IMR-90 (cell line): ENCODE data around the gene AUNIP. TPM values are rescaled to one million over a fixed set of nuclear protein-coding genes. Genes with fewer than 3 reads are reported as not detected.

ENCODE experiments used
- ATAC-seq: fragments of 200-7000 bp; cut with Tn5 transposase; 2 replicates; pipeline ENCODE4 v1.9.1; 2020; ENCODE audit warnings: low read depth, mild to moderate bottlenecking, moderate library complexity
- BruUV-seq: library from RNA; stranded (reverse); fragments of 400-500 nt; replicated peaks from 2 replicates; lab custom pipeline; 2021; lab: Mats Ljungman, UMichigan
- CTCF ChIA-PET: fragments of 300-600 bp; formaldehyde crosslinking; extraction: SDS; loops from one replicate; lab custom pipeline; 2021; ENCODE audit warnings: antibody characterized with exemption; lab: Yijun Ruan, JAX
- POLR2A ChIA-PET: fragments of 300-600 bp; sonication (Branson Sonifier 250); formaldehyde crosslinking; loops from one replicate; lab custom pipeline; 2022; ENCODE audit warnings: antibody characterized with exemption; ENCODE audit not compliant: unreplicated experiment; lab: Charles Lee
- DNase-seq: peaks from one replicate; pipeline ENCODE4 v3.0.0; 2013
- H2AFZ ChIP-seq: replicated peaks from 2 replicates; pipeline ENCODE3; 2013; ENCODE audit warnings: low read length, mild to moderate bottlenecking; ENCODE audit not compliant: poor library complexity
- H2AK5ac ChIP-seq: 2 replicates; pipeline ENCODE4 v1.6.1; 2013; ENCODE audit warnings: low read depth, low read length, inconsistent platforms
- H2AK9ac ChIP-seq: replicated peaks from 2 replicates; pipeline ENCODE3; 2013; ENCODE audit warnings: mild to moderate bottlenecking, low read depth, low read length, moderate library complexity; ENCODE audit not compliant: poor library complexity
- H2BK120ac ChIP-seq: 2 replicates; pipeline ENCODE4 v1.6.1; 2013; ENCODE audit warnings: low read depth, low read length, inconsistent platforms
- H2BK15ac ChIP-seq: 3 replicates; pipeline ENCODE4 v1.6.1; 2013; ENCODE audit warnings: low read depth, low read length, inconsistent platforms
- H2BK20ac ChIP-seq: 2 replicates; pipeline ENCODE4 v1.6.1; 2013; ENCODE audit warnings: low read depth, mild to moderate bottlenecking, inconsistent platforms, low read length, moderate library complexity
- H2BK5ac ChIP-seq: 2 replicates; pipeline ENCODE4 v1.6.1; 2013; ENCODE audit warnings: mild to moderate bottlenecking, low read depth, low read length, inconsistent platforms; ENCODE audit not compliant: poor library complexity, severe bottlenecking
- H3K14ac ChIP-seq: replicated peaks from 2 replicates; pipeline ENCODE4 v1.6.1; 2013; ENCODE audit warnings: low read depth, low read length, inconsistent platforms
- H3K18ac ChIP-seq: 2 replicates; pipeline ENCODE4 v1.6.1; 2013; ENCODE audit warnings: low read depth, low read length, control low read depth
- H3K23ac ChIP-seq: 2 replicates; pipeline ENCODE4 v1.6.1; 2013; ENCODE audit warnings: low read depth, low read length, inconsistent platforms
- H3K27ac ChIP-seq: 2 replicates; pipeline ENCODE4 v1.5.1; 2013; ENCODE audit warnings: mild to moderate bottlenecking, control low read depth, low read length; ENCODE audit not compliant: insufficient read depth
- H3K27me3 ChIP-seq: 2 replicates; pipeline ENCODE4 v1.6.1; 2013; ENCODE audit warnings: low read length; ENCODE audit not compliant: control insufficient read depth, insufficient read depth
- H3K36me3 ChIP-seq: 2 replicates; pipeline ENCODE4 v1.6.1; 2013; ENCODE audit warnings: low read length, mixed read lengths; ENCODE audit not compliant: control insufficient read depth, insufficient read depth
- H3K4ac ChIP-seq: 2 replicates; pipeline ENCODE4 v1.6.1; 2013; ENCODE audit warnings: low read depth, low read length, inconsistent platforms
- H3K4me1 ChIP-seq: 2 replicates; pipeline ENCODE4 v1.6.1; 2013; ENCODE audit warnings: low read length, mixed read lengths; ENCODE audit not compliant: control insufficient read depth, insufficient read depth
- H3K4me2 ChIP-seq: 2 replicates; pipeline ENCODE4 v1.6.1; 2013; ENCODE audit warnings: low read depth, mild to moderate bottlenecking, control low read depth, low read length, moderate library complexity
- H3K4me3 ChIP-seq: 2 replicates; pipeline ENCODE4 v1.5.1; 2013; ENCODE audit warnings: low read depth, mild to moderate bottlenecking, control low read depth, low read length, moderate library complexity; ENCODE audit not compliant: insufficient read depth
- H3K56ac ChIP-seq: 2 replicates; pipeline ENCODE4 v1.6.1; 2013; ENCODE audit warnings: low read length, inconsistent platforms; ENCODE audit not compliant: insufficient read depth; ENCODE audit errors: extremely low read depth
- H3K79me1 ChIP-seq, 2 experiments: 2 replicates each; pipeline ENCODE4 v1.6.1; 2013; ENCODE audit warnings: low read length in 2 of 2, inconsistent platforms in 1 of 2, low read depth in 1 of 2
- H3K9ac ChIP-seq: 2 replicates; pipeline ENCODE4 v1.6.1; 2013; ENCODE audit warnings: low read depth, low read length, control low read depth
- H3K9me1 ChIP-seq: 2 replicates; pipeline ENCODE4 v1.6.1; 2013; ENCODE audit warnings: low read length, inconsistent platforms; ENCODE audit not compliant: insufficient read depth
- H3K9me3 ChIP-seq: 2 replicates; pipeline ENCODE4 v1.6.1; 2013; ENCODE audit warnings: low read length; ENCODE audit not compliant: control insufficient read depth, insufficient read depth
- H4K20me1 ChIP-seq: 2 replicates; pipeline ENCODE4 v1.6.1; 2013; ENCODE audit warnings: low read length, inconsistent platforms; ENCODE audit not compliant: insufficient read depth
- H4K5ac ChIP-seq: 2 replicates; pipeline ENCODE4 v1.6.1; 2013; ENCODE audit warnings: mild to moderate bottlenecking, low read depth, low read length, control low read depth
- H4K8ac ChIP-seq, 2 experiments: 2 replicates each; pipeline ENCODE4 v1.6.1; 2013; ENCODE audit warnings: low read depth in 2 of 2, low read length in 2 of 2, control low read depth in 1 of 2, inconsistent platforms in 1 of 2
- H4K91ac ChIP-seq: 2 replicates; pipeline ENCODE4 v1.6.1; 2013; ENCODE audit warnings: low read depth, low read length, inconsistent platforms; ENCODE audit not compliant: insufficient read depth
- BHLHE40 ChIP-seq: fragments of 150-350 bp; IDR thresholded peaks from 2 replicates; pipeline ENCODE4 v1.6.1; 2016; ENCODE audit warnings: mild to moderate bottlenecking, low read depth, low read length
- CEBPB ChIP-seq: IDR thresholded peaks from 2 replicates; pipeline ENCODE4 v1.6.1; 2012; ENCODE audit warnings: low read depth, low read length, improper control_type of control experiment
- CHD1 ChIP-seq: IDR thresholded peaks from 2 replicates; pipeline ENCODE4 v1.6.1; 2012; ENCODE audit warnings: low read depth, low read length, improper control_type of control experiment
- ELK1 ChIP-seq: fragments of 150-350 bp; IDR thresholded peaks from 2 replicates; pipeline ENCODE4 v1.6.1; 2016; ENCODE audit warnings: low read depth, mild to moderate bottlenecking, low read length, moderate library complexity, borderline replicate concordance
- MAFK ChIP-seq: IDR thresholded peaks from 2 replicates; pipeline ENCODE4 v1.6.1; 2012; ENCODE audit warnings: low read depth, low read length, improper control_type of control experiment
- MAZ ChIP-seq: IDR thresholded peaks from 2 replicates; pipeline ENCODE4 v1.6.1; 2012; ENCODE audit warnings: low read depth, mild to moderate bottlenecking, low read length, improper control_type of control experiment, moderate library complexity, borderline replicate concordance
- MXI1 ChIP-seq: IDR thresholded peaks from 2 replicates; pipeline ENCODE4 v1.6.1; 2012; ENCODE audit warnings: low read depth, mild to moderate bottlenecking, low read length, moderate library complexity, borderline replicate concordance
- NFE2L2 ChIP-seq: fragments of 150-350 bp; IDR thresholded peaks from 2 replicates; pipeline ENCODE4 v1.6.1; 2016; ENCODE audit warnings: low read depth, mild to moderate bottlenecking, low read length
- POLR2A ChIP-seq: IDR thresholded peaks from 2 replicates; pipeline ENCODE4 v1.6.1; 2012; ENCODE audit warnings: mild to moderate bottlenecking, low read depth, low read length
- RAD21 ChIP-seq: IDR thresholded peaks from 2 replicates; pipeline ENCODE4 v1.6.1; 2012; ENCODE audit warnings: low read length, improper control_type of control experiment
- RCOR1 ChIP-seq: IDR thresholded peaks from 2 replicates; pipeline ENCODE4 v1.6.1; 2012; ENCODE audit warnings: mild to moderate bottlenecking, low read length, improper control_type of control experiment; ENCODE audit not compliant: insufficient replicate concordance
- RFX5 ChIP-seq: IDR thresholded peaks from 2 replicates; pipeline ENCODE4 v1.8.0; 2012; ENCODE audit warnings: low read depth, mild to moderate bottlenecking, low read length, moderate library complexity
- SMC3 ChIP-seq: fragments of 150-350 bp; IDR thresholded peaks from 2 replicates; pipeline ENCODE4 v1.6.1; 2016; ENCODE audit warnings: low read depth, mild to moderate bottlenecking, antibody characterized with exemption, low read length, moderate library complexity
- USF2 ChIP-seq: fragments of 150-350 bp; IDR thresholded peaks from 2 replicates; pipeline ENCODE4 v1.6.1; 2017; ENCODE audit warnings: mild to moderate bottlenecking, antibody characterized with exemption, low read length, low read depth
- WGBS, 2 experiments: methylation state at CpG; one replicate each; pipeline versions ENCODE4 v1.1.5 to v1.1.7; 2013; ENCODE audit warnings: missing lambda C conversion rate in 2 of 2; ENCODE audit not compliant: insufficient read length in 1 of 2; ENCODE audit errors: extremely low coverage in 2 of 2; 5-methylcytosine and 5-hydroxymethylcytosine counted together
- dilution Hi-C: fragments of 300-500 bp; cut with HindIII; formaldehyde crosslinking; loops from one replicate; pipeline ENCODE4 v1.14.3; 2018; ENCODE audit warnings: low sequenced_read_pairs; ENCODE audit not compliant: unreplicated experiment
- in situ Hi-C: fragments of 300-500 bp; cut with MboI; formaldehyde crosslinking; loops from 3 replicates; pipeline ENCODE4 v1.14.3; 2019; ENCODE audit warnings: low sequenced_read_pairs, inconsistent platforms, mixed read lengths
- intact Hi-C: fragments of 100-400 bp; cut with micrococcal nuclease; formaldehyde crosslinking; loops from 2 replicates; pipeline ENCODE4 v1.10.0; 2022
- polyA plus RNA-seq, 3 experiments: library from polyadenylated mRNA; depleted of rRNA; stranded (reverse); fragments of >200 nt; gene quantifications; 2 replicates each; pipeline ENCODE4 v1.2.3, GENCODE V29; 2012; ENCODE audit warnings: low replicate concordance in 1 of 3
- total RNA-seq: library from RNA; depleted of rRNA; stranded (reverse); fragments of >200 nt; gene quantifications from 2 replicates; pipeline ENCODE4 v1.2.3, GENCODE V29; 2012

Gene AUNIP
- total and polyA plus RNA-seq, 2 of the 4 experiments (the other 2 are of a cell fraction), result 2.4 to 5.0 TPM

- H3K79me1 ChIP-seq, result peaks cover 6 to 8% of the 10 kb centered on the region in 2 experiments; a peak in 3 of 4 replicates
- no peak overlapping the region; the same call in 1 of the 2 replicates for H4K5ac ChIP-seq
- no TSS peak for BruUV-seq
- dilution Hi-C loops, result no loop called here
- POLR2A ChIA-PET, result no interaction called here
- H3K9me3 ChIP-seq, result no peaks in the 10 kb centered on the region
- H2BK20ac ChIP-seq, result 0 out of 2 replicates have a peak overlapping the region, but pooled peaks have one; percentile 35
- CTCF ChIA-PET, result interaction anchor here (0.6 to 1.4 kb wide), 2 partner anchors 177 to 187 kb away, joined by 3 to 7 read pairs; no protein-coding TSS in a partner anchor
- intact Hi-C loops, result loop anchor here (2.0 to 5.0 kb wide), 2 partner anchors 84 to 177 kb away; no protein-coding TSS in a partner anchor
- no peak for ATAC-seq
- 0 out of 2 replicates have a peak overlapping the region, but pooled peaks have one; percentile 29 for H4K91ac ChIP-seq
- no peak overlapping the region for H2AFZ ChIP-seq
- H3K23ac ChIP-seq, result no peak overlapping the region
- DNase-seq, result no peak
- no peak overlapping the region for H3K14ac ChIP-seq
- no peaks in the 10 kb centered on the region for H3K27me3 ChIP-seq
- H3K56ac ChIP-seq, result no peak overlapping the region
- no peak overlapping the region for H3K9ac ChIP-seq
- H2AK5ac ChIP-seq, result peak overlapping the region; percentile 72
- H3K18ac ChIP-seq, result no peak overlapping the region
- in situ Hi-C loops, result no loop called here
- no peak overlapping the region for H4K8ac ChIP-seq
- no peak overlapping the region for H2BK120ac ChIP-seq
- H3K4ac ChIP-seq, result peak overlapping the region; percentile 10; the same call in 1 of the 2 replicates
- H2BK15ac ChIP-seq, result peak overlapping the region; percentile 21; the same call in 1 of the 3 replicates
- no peak overlapping the region for H2AK9ac ChIP-seq
- no peaks in the 10 kb centered on the region for H4K20me1 ChIP-seq
- no peak overlapping the region for H2BK5ac ChIP-seq
- WGBS, 2 experiments, result 87% methylated on average over 10 of the region's 22 CpGs; no CpG with 5 or more reads in 1 of the 2 experiments
- TF ChIP-seq USF2 (no peak), MXI1 (no peak), NFE2L2 (no peak), BHLHE40 (no peak), SMC3 (no peak), MAZ (no peak), ELK1 (no peak), RFX5 (no peak), CEBPB (no peak), CHD1 (no peak), RAD21 (no peak), MAFK (no peak), POLR2A (no peak), RCOR1 (no peak)
- H3K9me1 ChIP-seq, result peaks cover 4% of the 10 kb centered on the region; the same call in 1 of the 2 replicates
- no peaks in the 10 kb centered on the region; the same call in 1 of the 2 replicates for H3K36me3 ChIP-seq
- H3K27ac ChIP-seq, result no peak overlapping the region
- H3K4me2 ChIP-seq, result no peak overlapping the region
- H3K4me1 ChIP-seq, result peaks cover 12% of the 10 kb centered on the region
- H3K4me3 ChIP-seq, result no peak overlapping the region
Observed at GRCh38 chr1:25795946-25796810, 63.1 kb downstream of the AUNIP start.
